HCT116 (cell line): ENCODE data around the gene ZNF567. TPM values are rescaled to one million over a fixed set of nuclear protein-coding genes. Genes with fewer than 3 reads are reported as not detected.

Experiments used
- ATAC-seq: fragments of 200-7000 bp; cut with Tn5 transposase; 2 replicates; pipeline ENCODE4 v1.9.1; 2020; ENCODE audit warnings: mild to moderate bottlenecking, moderate library complexity
- BruUV-seq: library from RNA; stranded (reverse); fragments of 400-500 nt; replicated peaks from 2 replicates; lab custom pipeline; 2021; lab: Mats Ljungman, UMichigan
- CTCF ChIA-PET: fragments of 300-600 bp; sonication (Branson Sonifier 250); formaldehyde crosslinking; loops from one replicate; lab custom pipeline; 2021; ENCODE audit warnings: antibody characterized with exemption; lab: Charles Lee
- POLR2A ChIA-PET: fragments of 300-600, 350-600 bp; sonication (Branson Sonifier 250); formaldehyde crosslinking; loops from one replicate; lab custom pipeline; 2021; ENCODE audit warnings: antibody characterized with exemption; lab: Charles Lee
- RAD21 ChIA-PET, 2 experiments: fragments of 300-600 bp; sonication (Branson Sonifier 250); formaldehyde crosslinking; loops; one replicate each; lab custom pipeline; 2023; ENCODE audit warnings: low total read pairs in 2 of 2; ENCODE audit not compliant: uncharacterized antibody in 2 of 2, unreplicated experiment in 2 of 2, low non-redundant PET in 1 of 2; lab: Charles Lee
- DNase-seq: peaks from one replicate; pipeline ENCODE4 v3.0.0-alpha.2; 2010; ENCODE audit warnings: low read depth, low spot score
- H2AFZ ChIP-seq: fragments of 200-600 bp; shearing (Covaris generic), sonication (generic); 2 replicates; pipeline ENCODE4 v1.6.1; 2017; ENCODE audit warnings: low read depth, mixed run types, mixed read lengths, antibody characterized with exemption, low read length; ENCODE audit not compliant: poor library complexity, severe bottlenecking
- H3K27ac ChIP-seq: 2 replicates; pipeline ENCODE4 v1.5.1; 2012; ENCODE audit warnings: low read depth, low read length
- H3K27me3 ChIP-seq: fragments of 200-600 bp; sonication (generic); 2 replicates; pipeline ENCODE4 v1.6.1; 2016; ENCODE audit warnings: mixed run types, low read length, mixed read lengths; ENCODE audit not compliant: insufficient read depth
- H3K36me3 ChIP-seq, 2 experiments: fragments of 200-500 bp in 1 of 2; fragments of 200-600 bp in 1 of 2; sonication (Bioruptor generic) in 1 of 2; sonication (generic) in 1 of 2; 2 replicates each; pipeline versions ENCODE4 v1.5.1 to v1.6.1; 2014 to 2016; ENCODE audit warnings: low read length in 2 of 2, inconsistent platforms in 1 of 2, mixed read lengths in 1 of 2, mixed run types in 1 of 2; ENCODE audit not compliant: insufficient read depth in 2 of 2, control insufficient read depth in 1 of 2
- H3K4me1 ChIP-seq, 2 experiments: fragments of 200-600 bp in 1 of 2; sonication (generic) in 1 of 2; 2 replicates each; pipeline versions ENCODE4 v1.5.1 to v1.6.1; 2012 to 2017; ENCODE audit warnings: low read length in 2 of 2, inconsistent platforms in 1 of 2, mild to moderate bottlenecking in 1 of 2, mixed read lengths in 1 of 2, mixed run types in 1 of 2, moderate library complexity in 1 of 2; ENCODE audit not compliant: insufficient read depth in 2 of 2, control insufficient read depth in 1 of 2
- H3K4me2 ChIP-seq: fragments of 200-600 bp; sonication (generic); 2 replicates; pipeline ENCODE4 v1.6.1; 2017; ENCODE audit warnings: mixed run types, low read length, mixed read lengths
- H3K4me3 ChIP-seq, 2 experiments: fragments of 200-600 bp in 1 of 2; sonication (generic) in 1 of 2; replicated peaks in 1 of 2; 2 replicates each; pipeline ENCODE4 v1.5.1; 2011 to 2016; ENCODE audit warnings: low read length in 2 of 2, control low read depth in 1 of 2, low read depth in 1 of 2, mild to moderate bottlenecking in 1 of 2, mixed read lengths in 1 of 2, mixed run types in 1 of 2
- H3K79me2 ChIP-seq: fragments of 200-600 bp; sonication (generic); 2 replicates; pipeline ENCODE4 v1.6.1; 2017; ENCODE audit warnings: mild to moderate bottlenecking, mixed run types, low read length, moderate library complexity, mixed read lengths; ENCODE audit not compliant: insufficient read depth
- H3K9ac ChIP-seq: fragments of 200-600 bp; sonication (generic); 2 replicates; pipeline ENCODE4 v1.6.1; 2016; ENCODE audit warnings: low read length, mixed read lengths
- H3K9me2 ChIP-seq: fragments of 200-600 bp; sonication (generic), shearing (Covaris generic); 2 replicates; pipeline ENCODE4 v1.6.1; 2017; ENCODE audit warnings: mixed run types, mild to moderate bottlenecking, moderate library complexity; ENCODE audit not compliant: insufficient read depth
- H3K9me3 ChIP-seq, 2 experiments: fragments of 200-500 bp in 1 of 2; fragments of 200-600 bp in 1 of 2; sonication (Bioruptor generic) in 1 of 2; sonication (generic) in 1 of 2; 2 replicates each; pipeline ENCODE4 v1.6.1; 2014 to 2017; ENCODE audit warnings: low read length in 2 of 2, mixed read lengths in 2 of 2, inconsistent platforms in 1 of 2, low read depth in 1 of 2, mild to moderate bottlenecking in 1 of 2, mixed run types in 1 of 2, moderate library complexity in 1 of 2; ENCODE audit not compliant: control insufficient read depth in 1 of 2, insufficient read depth in 1 of 2
- H4K20me1 ChIP-seq: fragments of 200-600 bp; sonication (generic), shearing (Covaris generic); 2 replicates; pipeline ENCODE4 v1.6.1; 2017; ENCODE audit warnings: mixed run types, mild to moderate bottlenecking, moderate library complexity; ENCODE audit not compliant: insufficient read depth
- EZH2phosphoT487 ChIP-seq: fragments of 200-600 bp; IDR thresholded peaks from 2 replicates; pipeline ENCODE4 v1.6.1; 2018; ENCODE audit warnings: antibody characterized with exemption, borderline replicate concordance
- MAX ChIP-seq: IDR thresholded peaks from 2 replicates; pipeline ENCODE4 v1.6.1; 2012
- ZNF274 ChIP-seq: fragments of 200-500 bp; sonication (Bioruptor generic); IDR thresholded peaks from 2 replicates; pipeline ENCODE4 v1.6.1; 2014; ENCODE audit warnings: mild to moderate bottlenecking, low read depth, low read length, inconsistent platforms
- intact Hi-C: fragments of 100-400 bp; cut with micrococcal nuclease; formaldehyde crosslinking; loops from 2 replicates; pipeline ENCODE4 v1.10.0; 2022
- total RNA-seq: library from RNA; stranded (reverse); gene quantifications from one replicate; pipeline ENCODE4 v1.2.1, GENCODE V29; 2021; ENCODE audit not compliant: unreplicated experiment

Gene ZNF567
- total RNA-seq, 1 experiment from 2014 or later, result 5.6 TPM

GRCh38 chr19:36638862-36639510, 48.4 kb upstream of the ZNF567 start:
- no peaks in the 10 kb centered on the region for H3K9me2 ChIP-seq
- CTCF ChIA-PET, result no interaction called here
- ATAC-seq (no peak), DNase-seq (no peak)
- intact Hi-C loops, result no loop called here
- no peak overlapping the region for H3K9ac ChIP-seq
- no peaks in the 10 kb centered on the region for H3K27me3 ChIP-seq
- H3K27ac ChIP-seq, result no peak overlapping the region
- peaks cover 24 to 29% of the 10 kb centered on the region in 2 experiments; a peak in 3 of 4 replicates for H3K9me3 ChIP-seq
- no peaks in the 10 kb centered on the region for H3K4me1 ChIP-seq
- TF ChIP-seq ZNF274, result peak; percentile 91
- no peak for TF ChIP-seq MAX
- no peak overlapping the region for H2AFZ ChIP-seq
- H3K36me3 ChIP-seq, result no peaks in the 10 kb centered on the region
- H3K4me2 ChIP-seq, result no peak overlapping the region
- H3K4me3 ChIP-seq, result no peak overlapping the region
- RAD21 ChIA-PET, result no interaction called here
- no peaks in the 10 kb centered on the region for H4K20me1 ChIP-seq
- POLR2A ChIA-PET, result no interaction called here
- no TSS peak for BruUV-seq
- H3K79me2 ChIP-seq, result no peaks in the 10 kb centered on the region

GRCh38 chr19:36646746-36647145, 40.7 kb upstream of the ZNF567 start:
- H3K27me3 ChIP-seq, result no peaks in the 10 kb centered on the region
- DNase-seq, result no peak
- no peaks in the 10 kb centered on the region for H4K20me1 ChIP-seq
- intact Hi-C loops, result no loop called here
- ATAC-seq, result no peak
- no peak overlapping the region for H3K4me2 ChIP-seq
- no peak overlapping the region for H3K4me3 ChIP-seq
- no peaks in the 10 kb centered on the region for H3K4me1 ChIP-seq
- no peaks in the 10 kb centered on the region for H3K9me2 ChIP-seq
- H3K9me3 ChIP-seq, result peaks cover 13 to 16% of the 10 kb centered on the region in 2 experiments; a peak in 2 of 4 replicates
- no TSS peak for BruUV-seq
- ChIA-PET CTCF (no interaction called here), RAD21 (no interaction called here)
- no peaks in the 10 kb centered on the region for H3K79me2 ChIP-seq
- H3K27ac ChIP-seq, result no peak overlapping the region
- no peak overlapping the region for H2AFZ ChIP-seq
- no peak for TF ChIP-seq EZH2phosphoT487
- TF ChIP-seq, all 23 proteins: peak for 0
- no peaks in the 10 kb centered on the region for H3K36me3 ChIP-seq
- H3K9ac ChIP-seq, result no peak overlapping the region
- POLR2A ChIA-PET, result no interaction called here
